Hematopoietic multipotent progenitor cell treated with erythropoietin and hydrocortisone succinate and interleukin-3 and kit ligand, for 15 days (in vitro differentiated cells): ENCODE measurements around the gene MUC5B.

ENCODE experiments used
- DNase-seq: peaks from one replicate; pipeline ENCODE4 v3.0.0-alpha.2; 2015; ENCODE audit warnings: low spot score

MUC5B gene

DNA sequence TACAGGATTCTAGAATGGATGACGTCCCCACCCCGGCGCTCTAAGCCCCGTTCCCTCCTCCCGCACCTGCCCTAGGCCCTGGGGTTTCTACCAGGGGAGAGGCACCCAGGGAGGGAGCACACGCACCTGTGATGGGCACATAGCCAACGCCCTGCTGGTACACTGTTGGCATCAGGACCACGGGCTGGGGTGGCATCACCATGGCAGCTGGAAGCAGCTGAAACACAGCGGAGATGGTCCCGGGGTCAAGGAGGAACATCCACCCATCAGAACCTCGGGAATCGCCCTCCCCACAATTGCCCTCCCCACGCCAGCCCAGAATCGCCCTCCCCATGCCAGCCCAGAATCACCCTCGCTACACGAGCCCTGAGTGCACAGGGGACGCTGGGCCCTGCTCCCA is 63.0 kb downstream of the MUC5B start:
- DNase-seq: no peak

DNA sequence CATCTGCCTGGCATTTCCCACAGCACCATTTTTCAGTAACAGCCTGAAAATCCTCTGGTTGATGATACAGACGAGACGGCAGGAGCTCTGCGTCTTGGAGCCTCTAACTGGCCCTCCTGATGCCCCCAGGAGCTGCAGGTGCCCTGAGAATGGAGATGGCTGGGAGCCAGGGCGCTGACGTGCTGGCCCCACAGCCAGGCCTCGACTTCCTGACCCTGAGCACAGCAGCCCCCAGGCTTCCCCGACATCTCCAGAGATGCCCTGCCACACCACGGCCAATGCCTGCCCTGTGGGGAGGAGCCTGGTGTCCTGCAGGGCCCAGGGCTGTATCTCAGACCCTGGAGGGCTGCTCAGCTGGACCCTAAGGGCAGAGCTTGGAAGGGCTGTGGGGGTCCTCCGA is 65.1 kb downstream of the MUC5B start:
- DNase-seq: no peak

DNA sequence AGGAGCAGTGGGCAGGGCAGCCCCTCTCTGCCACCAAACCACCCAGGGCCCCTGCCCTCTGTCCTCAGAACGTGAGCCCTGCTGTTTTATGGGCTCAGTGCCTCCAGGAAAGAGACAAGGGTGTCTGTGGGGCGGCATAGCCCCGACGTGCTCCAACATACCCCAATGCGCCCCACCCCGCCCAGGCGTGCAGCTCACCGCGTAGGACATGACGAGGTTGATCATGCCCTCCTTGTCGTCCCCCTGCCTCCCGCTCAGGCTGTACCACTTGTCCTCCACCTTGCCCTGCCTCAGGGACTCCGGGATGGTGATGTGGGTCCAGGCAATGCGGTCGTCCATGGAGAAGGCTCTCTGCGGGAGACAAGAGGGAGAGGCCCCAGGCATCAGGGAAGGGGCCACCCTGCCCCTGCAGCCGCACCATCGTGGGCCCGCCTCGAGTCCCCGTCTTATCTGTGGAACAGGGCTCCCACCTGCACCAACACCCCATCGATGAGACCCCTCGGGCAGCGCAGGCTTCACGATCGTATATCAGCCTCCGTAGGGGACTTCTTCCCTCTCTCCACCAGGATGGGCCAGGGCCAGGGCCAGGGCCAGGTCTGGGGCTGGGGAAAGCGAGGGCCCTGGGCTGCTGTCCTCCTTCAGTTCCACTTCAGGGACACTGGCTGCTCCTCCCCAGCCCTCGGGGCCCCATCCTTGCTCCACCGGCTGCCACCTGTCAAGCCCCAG is 65.7 kb downstream of the MUC5B start:
- DNase-seq: no peak

DNA sequence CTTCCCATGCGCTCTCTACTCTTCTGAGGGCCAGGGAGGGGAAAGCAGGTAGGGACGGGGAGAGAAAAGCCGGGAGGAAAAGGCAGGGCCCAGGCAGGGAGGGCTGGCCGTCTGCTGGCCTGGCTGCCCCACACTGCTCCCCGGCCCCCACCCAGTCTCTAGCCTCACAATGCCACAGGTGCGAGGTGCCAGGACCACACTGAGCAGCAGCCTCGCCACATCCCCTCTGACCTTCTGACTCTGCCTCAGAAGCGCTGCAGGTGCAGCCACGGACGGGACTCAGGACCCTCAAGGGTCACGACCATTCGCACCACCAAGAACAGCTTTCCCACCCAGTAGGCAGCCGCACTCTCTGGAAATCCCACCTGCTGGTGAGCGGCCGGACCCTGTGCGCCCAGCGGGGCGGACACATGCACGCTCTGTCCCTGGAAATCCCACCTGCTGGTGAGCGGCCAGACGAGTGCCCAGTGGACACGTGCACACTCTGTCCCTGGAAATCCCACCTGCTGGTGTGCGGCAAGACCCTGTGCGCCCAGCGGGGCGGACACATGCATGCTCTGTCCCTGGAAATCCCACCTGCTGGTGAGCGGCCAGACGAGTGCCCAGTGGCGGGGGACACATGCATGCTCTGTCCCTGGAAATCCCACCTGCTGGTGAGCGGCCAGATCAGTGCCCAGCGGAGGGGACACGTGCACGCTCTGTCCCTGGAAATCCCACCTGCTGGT is 66.5 kb downstream of the MUC5B start:
- DNase-seq: no peak

DNA sequence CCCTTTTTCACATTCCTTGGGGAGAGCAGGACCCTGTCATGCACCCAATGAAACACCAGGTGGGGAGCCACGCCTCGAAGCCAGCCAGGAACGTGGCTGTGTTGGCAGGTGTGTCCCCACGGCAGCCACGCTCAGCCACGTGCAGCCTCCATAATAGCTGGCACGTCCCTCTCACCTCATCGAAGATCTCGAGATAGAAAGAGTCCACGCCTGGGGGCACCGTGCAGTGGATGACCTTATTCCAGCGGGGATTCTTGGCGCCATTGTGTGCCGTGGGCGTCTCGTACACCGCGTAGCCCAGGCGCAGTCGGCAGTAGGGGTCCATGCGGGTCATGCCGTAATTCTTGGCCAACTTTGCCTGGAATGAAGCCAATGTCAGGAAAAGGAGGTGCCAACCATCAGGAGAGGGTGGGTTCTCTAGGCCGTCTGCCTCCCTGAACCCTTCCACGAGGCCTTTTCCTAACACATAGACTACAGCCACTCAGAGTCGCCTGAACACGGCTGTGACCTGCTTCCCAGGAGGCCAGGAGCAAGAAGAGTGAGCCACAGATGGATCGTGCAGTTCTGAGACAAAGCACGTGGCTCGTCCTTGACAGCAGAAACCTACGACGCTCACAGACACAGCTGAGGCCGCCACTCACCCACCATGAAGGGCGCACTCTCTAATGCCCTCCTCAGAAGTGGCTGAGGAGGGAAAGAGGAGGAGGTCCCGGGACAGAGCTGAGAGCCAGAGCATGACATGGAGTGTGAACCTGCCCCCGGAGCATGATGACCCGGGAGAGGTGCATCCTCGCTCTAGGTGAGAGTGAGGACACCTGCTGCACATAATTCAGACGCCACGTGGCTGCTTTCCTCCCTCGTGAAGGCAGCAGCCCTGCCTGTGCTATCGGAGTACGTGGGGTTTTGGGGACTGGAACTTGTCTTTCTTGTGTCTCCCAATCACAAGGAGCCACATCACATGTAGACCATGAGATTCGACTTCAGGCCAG is 67.5 kb downstream of the MUC5B start:
- DNase-seq: no peak

DNA sequence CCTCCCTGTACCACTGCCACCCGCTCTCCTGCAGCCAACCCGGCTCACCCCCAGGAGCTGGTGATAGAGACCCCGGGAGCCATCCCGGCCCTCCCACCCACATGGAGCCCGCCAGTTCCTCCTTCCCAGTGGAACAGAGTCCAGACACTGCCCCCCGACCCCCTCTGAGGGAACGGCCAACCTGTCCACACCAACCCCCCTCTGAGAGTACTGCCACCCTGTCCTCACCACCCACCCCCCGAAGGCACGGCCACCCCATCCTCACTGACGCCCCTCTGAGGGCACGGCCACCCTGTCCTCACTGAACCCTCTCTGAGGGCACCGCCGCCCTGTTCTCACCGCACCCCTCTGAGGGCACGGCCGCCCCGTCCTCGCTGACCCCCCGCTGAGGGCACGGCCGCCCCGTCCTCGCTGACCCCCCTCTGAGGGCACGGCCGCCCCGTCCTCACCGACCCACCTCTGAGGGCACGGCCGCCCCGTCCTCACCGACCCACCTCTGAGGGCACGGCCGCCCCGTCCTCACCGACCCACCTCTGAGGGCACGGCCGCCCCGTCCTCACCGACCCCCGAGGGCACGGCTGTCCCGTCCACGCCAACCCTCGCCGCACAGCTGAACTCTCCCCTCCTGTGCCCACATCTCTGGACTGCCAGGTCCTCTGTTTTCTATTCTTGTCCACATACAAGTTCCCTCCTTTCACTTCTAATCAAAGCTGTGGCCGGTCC is 68.6 kb downstream of the MUC5B start:
- DNase-seq: no peak

DNA sequence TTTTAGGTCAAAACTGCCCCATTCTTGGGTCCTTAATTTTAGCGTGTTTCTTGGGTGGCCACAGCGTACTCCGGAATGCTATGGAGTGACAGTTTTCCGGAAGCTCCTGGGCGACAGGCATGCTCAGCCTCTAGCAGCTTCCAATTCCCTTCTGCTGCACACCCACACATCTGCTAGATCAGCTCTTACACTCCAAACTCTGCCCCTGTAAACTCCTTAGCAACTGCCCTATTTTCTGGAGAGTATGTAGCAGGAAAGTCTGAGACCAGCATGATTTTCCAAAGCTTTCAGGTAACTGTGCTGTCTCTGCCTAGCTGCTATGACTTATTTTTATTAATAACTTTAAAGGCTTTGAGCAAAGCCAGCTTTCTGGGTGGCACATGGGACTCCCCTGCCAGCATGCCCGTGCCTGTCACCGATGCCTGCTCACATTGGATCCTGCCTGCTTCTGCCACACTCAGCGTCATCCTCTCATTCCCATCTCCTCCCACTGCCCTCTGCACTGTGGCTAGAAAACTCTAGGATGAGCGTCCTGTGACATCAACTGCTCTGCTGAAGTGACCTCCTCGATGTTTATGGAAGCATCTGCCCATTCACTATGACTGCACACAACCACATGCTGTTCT is 69.3 kb downstream of the MUC5B start:
- DNase-seq: no peak

DNA sequence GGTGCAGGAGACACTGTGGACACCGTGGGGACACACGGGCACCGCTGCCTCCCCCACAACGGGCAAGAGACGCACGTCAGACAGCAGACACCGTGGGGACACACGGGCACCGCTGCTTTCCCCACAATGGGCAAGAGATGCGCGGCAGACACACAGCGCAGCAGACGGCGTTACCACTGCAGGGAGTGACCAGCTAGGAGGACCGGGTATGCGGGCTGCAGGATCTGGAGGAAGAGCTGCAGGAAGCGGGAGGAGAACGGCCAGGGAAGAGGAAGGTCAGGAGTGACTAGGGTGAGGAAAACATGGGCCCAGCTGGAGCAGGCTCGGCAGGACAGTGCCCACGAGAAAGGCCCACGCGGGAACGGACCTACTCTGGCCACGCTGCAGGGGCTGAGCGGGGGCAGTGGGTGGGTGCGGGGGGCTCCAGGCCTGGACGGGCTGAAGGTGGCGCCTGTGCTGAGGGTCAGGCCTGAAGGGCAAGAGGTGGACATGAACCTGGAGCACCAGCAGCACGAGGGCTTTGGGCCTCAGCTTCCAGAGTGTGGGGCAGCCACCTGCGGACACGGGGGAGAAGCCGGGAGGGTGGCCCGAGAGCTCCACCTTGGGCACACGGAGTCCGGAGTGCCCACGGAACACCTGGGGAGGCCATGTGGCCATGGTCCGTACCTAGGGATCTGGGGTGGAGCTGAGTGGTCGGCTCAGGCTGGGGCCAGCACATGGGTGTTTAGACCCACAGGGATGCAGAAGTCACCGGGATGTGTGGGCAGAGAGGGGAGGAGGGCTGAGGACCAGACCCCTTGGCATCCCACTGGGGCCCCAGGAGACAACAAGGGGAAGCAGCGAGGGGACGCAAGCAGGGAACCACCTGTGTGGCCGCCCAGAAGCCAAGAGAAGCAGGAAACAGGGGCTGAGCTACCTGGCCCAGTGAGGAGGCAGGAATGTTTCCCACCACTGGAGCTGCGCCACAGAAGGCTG is 70.1 kb downstream of the MUC5B start:
- DNase-seq: no peak

DNA sequence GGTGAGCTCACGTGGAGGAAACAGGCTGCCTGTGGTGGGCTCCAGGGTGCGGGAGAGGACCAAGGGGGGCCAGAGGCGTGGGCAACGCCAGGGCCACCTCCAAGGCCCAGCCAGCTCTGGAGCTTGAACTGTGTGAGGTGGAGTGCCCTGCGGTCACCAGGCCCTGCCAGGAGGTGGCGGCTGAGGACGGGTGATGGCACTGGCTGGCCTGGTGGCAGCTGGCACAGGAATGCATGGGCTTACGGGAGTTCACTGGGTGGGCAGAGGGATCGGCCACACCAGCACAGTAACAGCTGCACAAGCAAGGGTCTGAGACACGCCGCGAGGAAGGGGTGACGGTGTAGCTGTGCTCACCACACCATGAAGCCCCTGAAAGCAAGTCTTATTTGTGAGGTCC is 70.8 kb downstream of the MUC5B start:
- peak; percentile 52 for DNase-seq

DNA sequence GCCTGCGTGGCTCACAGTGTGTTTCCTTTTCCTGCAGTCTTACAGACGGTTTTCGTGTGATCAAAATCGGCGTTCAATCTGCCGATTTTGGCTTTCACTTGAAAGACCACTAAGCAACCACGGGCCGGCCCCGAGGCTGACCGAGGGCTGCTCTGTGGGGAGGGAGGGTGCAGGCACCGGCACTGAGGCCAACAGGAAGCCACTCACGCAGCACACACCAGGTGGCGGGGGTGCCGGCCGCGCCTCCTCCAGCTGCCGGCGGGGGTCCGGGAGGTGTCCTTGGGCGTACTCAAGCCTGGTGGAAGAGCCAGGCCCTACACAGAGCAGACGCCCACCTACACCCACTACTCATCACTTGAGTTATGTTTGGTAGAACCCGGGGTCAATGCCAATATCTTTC is 72.2 kb downstream of the MUC5B start:
- DNase-seq: no peak

DNA sequence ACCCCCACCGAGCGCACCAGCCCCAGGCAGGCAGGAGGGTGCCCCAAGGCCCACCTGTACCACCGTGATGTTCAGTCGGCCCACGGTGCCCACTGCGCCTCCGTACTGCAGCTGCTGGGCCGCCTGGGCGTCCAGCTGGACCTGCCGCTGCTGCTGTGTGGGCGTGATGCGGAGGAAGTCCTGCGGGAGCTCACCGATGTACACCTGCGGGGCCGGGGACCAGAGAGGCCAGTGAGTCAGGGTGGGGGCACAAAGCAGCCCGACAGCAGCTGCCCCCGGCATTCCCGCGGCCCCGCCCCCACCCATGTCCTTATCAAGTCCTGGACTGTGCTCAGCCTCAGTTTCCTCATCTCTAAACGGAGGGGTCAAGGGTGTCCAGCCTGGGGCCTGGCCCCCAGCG is 72.7 kb downstream of the MUC5B start:
- DNase-seq: no peak

DNA sequence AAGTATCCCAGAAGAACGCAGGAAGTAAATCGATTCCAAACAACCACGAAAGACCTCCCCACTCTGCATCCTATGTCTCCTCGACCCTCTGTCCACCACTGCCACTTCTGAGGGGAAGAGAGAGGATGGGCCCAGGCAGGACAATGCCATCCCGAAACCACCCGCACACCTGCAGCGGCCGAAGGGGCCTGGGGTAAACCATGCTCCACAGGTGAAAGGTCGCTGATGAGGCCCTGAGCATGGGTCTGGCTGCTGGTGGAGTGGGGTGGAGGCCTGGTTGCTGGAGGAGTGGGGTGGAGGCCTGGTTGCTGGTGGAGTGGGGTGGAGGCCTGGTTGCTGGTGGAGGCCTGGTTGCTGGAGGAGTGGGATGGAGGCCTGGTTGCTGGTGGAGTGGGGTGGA is 73.4 kb downstream of the MUC5B start:
- DNase-seq: no peak

DNA sequence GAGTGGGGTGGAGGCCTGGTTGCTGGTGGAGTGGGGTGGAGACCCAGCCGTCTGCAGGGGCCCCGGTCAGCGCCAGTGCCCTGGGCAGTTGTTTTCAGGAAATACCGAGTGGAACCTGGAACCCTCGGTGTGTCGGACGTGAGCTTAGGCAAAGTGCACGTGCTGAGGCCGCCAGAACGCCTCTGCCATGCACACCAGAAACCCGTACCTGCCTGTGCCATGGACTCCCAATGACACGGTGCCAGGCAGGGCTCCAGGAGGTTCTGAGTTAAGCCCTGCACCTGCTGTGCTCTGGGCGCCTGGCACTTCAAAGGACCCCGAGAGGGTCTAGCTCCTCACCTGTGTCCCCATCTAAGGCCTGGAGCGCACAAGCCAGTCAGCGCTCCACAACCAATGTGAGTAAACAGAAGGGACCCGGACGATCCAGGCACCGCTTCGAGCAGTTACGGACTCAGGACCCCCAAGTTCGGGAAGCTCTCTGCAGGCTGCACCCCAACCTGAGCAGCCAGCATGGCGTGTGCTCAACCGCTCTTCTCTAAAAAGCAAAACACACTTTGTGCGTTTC is 74.2 kb downstream of the MUC5B start:
- no peak for DNase-seq

DNA sequence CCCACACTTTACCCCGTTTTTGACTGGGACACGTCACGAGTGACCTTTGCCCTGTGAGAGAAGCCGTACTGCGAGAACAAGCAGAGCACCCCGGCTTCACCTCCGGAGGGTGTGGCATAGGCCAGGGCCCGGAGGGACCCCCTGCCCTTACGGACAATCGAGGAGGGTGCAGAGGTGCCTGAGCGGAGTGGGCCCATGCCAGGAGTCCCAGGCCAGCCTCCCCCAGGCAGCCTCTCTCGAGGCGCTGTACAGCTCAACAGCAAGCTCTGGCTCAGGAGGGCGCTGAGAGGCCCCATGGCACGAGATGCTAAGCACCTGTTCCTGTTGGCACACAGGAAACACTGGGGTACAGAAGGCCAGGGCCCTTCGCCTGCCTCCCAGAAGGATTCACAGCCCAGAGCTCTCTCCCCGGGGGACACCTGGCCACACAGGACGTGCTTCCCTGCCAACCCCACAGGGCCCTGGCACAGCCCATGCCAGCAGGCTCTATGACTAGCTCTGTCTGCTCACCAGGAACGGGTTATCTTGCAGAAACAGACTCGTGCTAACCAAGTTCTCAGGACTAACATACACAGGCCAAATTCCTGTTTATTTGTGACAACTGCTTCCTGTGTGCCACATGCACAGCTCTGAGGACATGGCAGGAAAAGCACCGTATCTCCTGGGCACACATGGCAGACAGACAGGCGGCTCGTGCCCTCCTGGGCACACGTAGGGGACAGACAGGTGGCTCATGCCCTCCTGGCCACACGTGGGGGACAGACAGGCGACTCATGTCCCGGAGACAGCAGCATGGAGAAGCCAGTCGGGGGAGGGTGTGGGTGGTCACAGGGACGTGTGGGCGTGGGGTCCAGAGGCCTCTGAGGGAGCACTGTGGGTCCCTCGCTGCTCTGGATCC is 75.0 kb downstream of the MUC5B start:
- DNase-seq: peak; percentile 80

DNA sequence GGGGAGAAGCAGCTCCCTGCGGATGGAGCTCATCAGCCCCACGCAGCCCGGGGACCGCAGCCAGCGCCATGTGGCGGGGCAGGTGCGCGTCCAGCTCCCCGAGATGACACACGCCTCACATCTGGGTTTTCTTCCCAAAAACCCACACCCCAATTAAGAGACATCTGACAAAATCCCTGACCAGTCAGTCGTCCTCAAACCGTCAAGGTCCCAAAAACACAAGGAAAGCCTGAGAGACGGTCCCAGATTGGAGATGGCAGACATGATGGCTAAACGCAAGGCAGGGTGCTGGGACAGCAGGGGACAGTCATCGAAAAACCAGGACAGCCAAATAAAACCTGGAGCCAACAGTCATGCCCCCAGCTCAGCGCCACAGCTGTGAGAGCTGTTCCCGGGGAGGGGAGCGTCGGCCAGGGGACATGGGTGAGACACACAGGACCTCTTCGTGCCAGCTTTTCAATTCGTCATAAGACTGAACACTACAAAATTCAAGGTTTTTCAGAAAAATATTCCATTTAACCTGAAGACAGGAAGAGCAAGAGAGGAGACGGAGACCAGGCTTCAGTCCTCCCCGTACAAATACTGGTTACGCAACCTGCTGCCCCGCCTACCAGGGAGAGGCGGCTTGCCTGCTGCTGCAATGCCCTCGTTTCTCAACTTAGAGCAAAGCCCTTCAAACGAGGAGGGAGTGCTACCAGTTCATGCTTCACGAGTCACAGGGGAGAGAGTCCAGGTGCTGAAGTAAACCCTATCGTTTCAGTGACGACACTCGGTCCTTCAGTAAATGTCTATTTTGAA is 76.0 kb downstream of the MUC5B start:
- peak; percentile 61 for DNase-seq

DNA sequence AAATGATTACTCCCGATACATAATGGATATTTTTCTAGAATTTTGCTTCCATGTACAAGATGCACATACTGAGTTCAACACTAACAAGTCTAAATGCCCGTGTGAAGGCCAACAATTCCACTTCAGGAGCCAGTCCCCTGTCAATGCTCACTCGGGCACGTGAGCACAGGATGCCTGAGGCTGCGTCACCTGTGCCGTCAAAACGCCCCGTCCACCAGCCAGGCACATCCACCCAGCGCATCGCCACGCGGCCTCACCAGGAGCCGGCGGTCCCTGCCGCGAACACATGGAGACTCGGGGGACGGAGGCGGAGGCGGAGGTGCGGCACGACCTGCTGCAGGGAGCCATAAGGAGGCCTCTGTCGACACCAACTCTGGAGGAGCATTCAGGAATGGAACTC is 76.8 kb downstream of the MUC5B start:
- DNase-seq: no peak

DNA sequence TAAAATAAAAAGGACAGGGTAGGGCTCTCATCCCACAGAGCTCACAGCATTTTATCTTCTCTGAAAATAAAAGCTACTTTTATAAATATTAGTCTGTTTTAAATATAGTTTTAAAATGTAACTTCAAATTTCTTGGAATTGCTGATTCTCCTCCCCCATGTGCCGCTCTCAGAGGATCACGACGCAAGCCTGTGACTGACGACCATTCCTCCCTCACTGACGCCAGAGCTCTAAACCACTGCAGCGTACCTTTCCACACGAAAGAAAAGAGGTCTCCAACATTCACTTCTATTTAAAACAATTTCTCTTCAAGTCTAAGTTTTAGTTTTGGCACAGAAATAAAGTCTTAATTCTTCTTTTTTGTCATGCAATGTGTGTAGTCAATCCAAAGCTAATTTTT is 77.3 kb downstream of the MUC5B start:
- DNase-seq: no peak

DNA sequence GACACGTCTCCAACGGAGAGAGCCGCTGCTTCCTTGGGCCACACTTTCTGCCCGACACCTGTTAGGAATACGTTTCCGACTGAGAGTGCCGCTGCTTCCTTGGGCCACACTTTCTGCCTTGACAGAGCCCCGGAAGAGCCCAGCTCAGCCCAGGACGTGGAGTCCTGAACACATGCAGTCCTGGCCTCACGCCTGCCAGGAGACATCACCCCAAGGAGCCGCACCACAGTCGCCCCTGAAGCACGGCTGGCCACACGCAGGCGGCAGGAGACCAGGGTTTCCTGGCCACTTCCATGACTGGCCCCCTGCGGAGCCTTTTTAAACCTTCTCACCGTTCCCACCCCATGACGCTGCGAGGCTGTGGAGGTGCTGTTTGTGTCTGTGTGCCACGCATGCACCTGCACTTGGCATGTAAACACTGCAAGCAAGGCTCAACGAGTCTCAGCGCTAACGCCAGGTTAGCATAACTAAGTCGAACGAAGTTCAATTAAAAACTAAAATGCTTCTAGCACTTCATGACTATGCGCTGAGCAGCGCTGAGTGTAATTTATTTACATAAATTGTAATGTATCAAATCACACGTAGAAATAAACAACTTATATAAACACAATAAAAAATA is 77.8 kb downstream of the MUC5B start:
- no peak for DNase-seq
